ENCODE measurements around the gene KIAA1328.

KIAA1328 gene

GRCh38 chr18:36974686-36975085 is 145.8 kb downstream of the KIAA1328 start:
- DNase-seq: no peak

GRCh38 chr18:36977121-36977520 is 148.2 kb downstream of the KIAA1328 start:
- peak; percentile 32 for DNase-seq

GRCh38 chr18:36993068-36993467 is 164.1 kb downstream of the KIAA1328 start:
- DNase-seq: peak; percentile 24

- no peak for DNase-seq
Measured at GRCh38 chr18:37006742-37007141, 177.8 kb downstream of the KIAA1328 start.

GRCh38 chr18:37012452-37012851 is 183.5 kb downstream of the KIAA1328 start:
- no peak for DNase-seq

GRCh38 chr18:37019157-37019827 is 190.4 kb downstream of the KIAA1328 start:
- peak; percentile 9 for DNase-seq

GRCh38 chr18:37033419-37033818 is 204.5 kb downstream of the KIAA1328 start:
- DNase-seq: no peak

- DNase-seq: no peak
Measured at GRCh38 chr18:37042381-37042780, 213.5 kb downstream of the KIAA1328 start.

- DNase-seq: no peak
Measured at GRCh38 chr18:37055137-37055802, 226.3 kb downstream of the KIAA1328 start.

GRCh38 chr18:37064187-37064586 is 235.3 kb downstream of the KIAA1328 start:
- no peak for DNase-seq

- DNase-seq: no peak
Measured at GRCh38 chr18:37065254-37065653, 236.3 kb downstream of the KIAA1328 start.

- no peak for DNase-seq
Measured at GRCh38 chr18:37084912-37085311, 256.0 kb downstream of the KIAA1328 start.

GRCh38 chr18:37085362-37085761 is 256.4 kb downstream of the KIAA1328 start:
- DNase-seq: no peak

- no peak for DNase-seq
Measured at GRCh38 chr18:37107748-37108522, 279.0 kb downstream of the KIAA1328 start.

- DNase-seq: no peak
Measured at GRCh38 chr18:37122877-37123276, 293.9 kb downstream of the KIAA1328 start.

GRCh38 chr18:37124516-37124915 is 295.6 kb downstream of the KIAA1328 start:
- no peak for DNase-seq

- DNase-seq: no peak
Measured at GRCh38 chr18:37135177-37135576, 306.2 kb downstream of the KIAA1328 start.

- DNase-seq: no peak
Measured at GRCh38 chr18:37138456-37138855, 309.5 kb downstream of the KIAA1328 start.

GRCh38 chr18:37139876-37140275 is 310.9 kb downstream of the KIAA1328 start:
- no peak for DNase-seq

- no peak for DNase-seq
Measured at GRCh38 chr18:37144921-37145320, 316.0 kb downstream of the KIAA1328 start.

GRCh38 chr18:37156330-37156942 is 327.5 kb downstream of the KIAA1328 start:
- no peak for DNase-seq

- DNase-seq: peak; percentile 65
Measured at GRCh38 chr18:37160038-37160820, 331.3 kb downstream of the KIAA1328 start.

- DNase-seq: no peak
Measured at GRCh38 chr18:37161491-37161890, 332.6 kb downstream of the KIAA1328 start.

All from kidney glomerular epithelial cell (primary cell).